ELF-1 (cell line): Measurements from ENCODE around the gene OMD.

Source experiments
- DNase-seq: peaks from one replicate; pipeline ENCODE4 v3.0.0-alpha.2; 2016; ENCODE audit warnings: low read depth, low spot score

Gene OMD

GRCh38 chr9:92369075-92369474 is 55.2 kb downstream of the OMD start:
- peak; percentile 15 for DNase-seq
